ENCODE results near the gene TARBP2. TPM values are rescaled to one million over a fixed set of nuclear protein-coding genes. Genes with fewer than 3 reads are reported as not detected.

Gene TARBP2
- total and polyA plus RNA-seq, 4 donors: 22.5 to 46.2 (median 42.0) TPM

- Histone ChIP-seq H3K4me3 (ENCODE audit: low read depth, low read length) (no peak overlapping the region), H3K9me3 (ENCODE audit: control insufficient read depth, insufficient read depth, low read length) (no peaks in the 10 kb centered on the region), H3K27me3 (ENCODE audit: control insufficient read depth, insufficient read depth, low read length) (no peaks in the 10 kb centered on the region), H3K27ac (ENCODE audit: low read depth, low read length) (no peak overlapping the region), H3K36me3 (ENCODE audit: control insufficient read depth, insufficient read depth, low read length) (peaks cover 80% of the 10 kb centered on the region), H3K4me1 (ENCODE audit: control insufficient read depth, insufficient read depth, low read length) (no peaks in the 10 kb centered on the region)
- no peak for DNase-seq (ENCODE audit: low read depth in 4 of 6, low spot score in 6 of 6)
- WGBS (ENCODE audit: insufficient coverage): 89% methylated on average over 13 of the region's 18 CpGs
Observed at GRCh38 chr12:53482626-53483168, 18.4 kb upstream of the TARBP2 start.

- Histone ChIP-seq H3K9me3 (ENCODE audit: control insufficient read depth, insufficient read depth, low read length) (no peaks in the 10 kb centered on the region), H3K4me1 (ENCODE audit: control insufficient read depth, insufficient read depth, low read length) (no peaks in the 10 kb centered on the region), H3K27ac (ENCODE audit: low read depth, low read length) (no peak overlapping the region), H3K36me3 (ENCODE audit: control insufficient read depth, insufficient read depth, low read length) (peaks cover 82% of the 10 kb centered on the region), H3K4me3 (ENCODE audit: low read depth, low read length) (no peak overlapping the region), H3K27me3 (ENCODE audit: control insufficient read depth, insufficient read depth, low read length) (no peaks in the 10 kb centered on the region)
- DNase-seq (ENCODE audit: low read depth in 4 of 6, low spot score in 6 of 6): no peak
- WGBS (ENCODE audit: insufficient coverage): 88% methylated on average over 6 of the region's 9 CpGs
Observed at GRCh38 chr12:53483225-53483978, 17.7 kb upstream of the TARBP2 start.

GRCh38 chr12:53483979-53484377 is 17.1 kb upstream of the TARBP2 start:
- Histone ChIP-seq H3K4me3 (ENCODE audit: low read depth, low read length) (no peak overlapping the region), H3K27me3 (ENCODE audit: control insufficient read depth, insufficient read depth, low read length) (no peaks in the 10 kb centered on the region), H3K27ac (ENCODE audit: low read depth, low read length) (no peak overlapping the region), H3K36me3 (ENCODE audit: control insufficient read depth, insufficient read depth, low read length) (peaks cover 82% of the 10 kb centered on the region), H3K4me1 (ENCODE audit: control insufficient read depth, insufficient read depth, low read length) (no peaks in the 10 kb centered on the region), H3K9me3 (ENCODE audit: control insufficient read depth, insufficient read depth, low read length) (no peaks in the 10 kb centered on the region)
- WGBS (ENCODE audit: insufficient coverage): 92% methylated on average over 2 of the region's 4 CpGs
- no peak for DNase-seq (ENCODE audit: low read depth in 4 of 6, low spot score in 6 of 6)

GRCh38 chr12:53484686-53485575 is 16.2 kb upstream of the TARBP2 start:
- Histone ChIP-seq H3K27me3 (ENCODE audit: control insufficient read depth, insufficient read depth, low read length) (no peaks in the 10 kb centered on the region), H3K36me3 (ENCODE audit: control insufficient read depth, insufficient read depth, low read length) (peaks cover 80% of the 10 kb centered on the region), H3K4me1 (ENCODE audit: control insufficient read depth, insufficient read depth, low read length) (no peaks in the 10 kb centered on the region), H3K4me3 (ENCODE audit: low read depth, low read length) (no peak overlapping the region), H3K9me3 (ENCODE audit: control insufficient read depth, insufficient read depth, low read length) (no peaks in the 10 kb centered on the region), H3K27ac (ENCODE audit: low read depth, low read length) (no peak overlapping the region)
- WGBS (ENCODE audit: insufficient coverage): 96% methylated on average over 8 of the region's 10 CpGs
- DNase-seq (ENCODE audit: low read depth in 4 of 6, low spot score in 6 of 6): no peak

GRCh38 chr12:53485955-53486735 is 14.9 kb upstream of the TARBP2 start:
- H3K9me3 ChIP-seq (ENCODE audit: control insufficient read depth, insufficient read depth, low read length): no peaks in the 10 kb centered on the region
- no peak overlapping the region for H3K4me3 ChIP-seq (ENCODE audit: low read depth, low read length)
- no peaks in the 10 kb centered on the region for H3K27me3 ChIP-seq (ENCODE audit: control insufficient read depth, insufficient read depth, low read length)
- peaks cover 69% of the 10 kb centered on the region for H3K36me3 ChIP-seq (ENCODE audit: control insufficient read depth, insufficient read depth, low read length)
- H3K27ac ChIP-seq (ENCODE audit: low read depth, low read length): no peak overlapping the region
- WGBS (ENCODE audit: insufficient coverage): 96% methylated on average over 8 of the region's 10 CpGs
- DNase-seq (ENCODE audit: low read depth in 4 of 6, low spot score in 6 of 6): no peak
- no peaks in the 10 kb centered on the region for H3K4me1 ChIP-seq (ENCODE audit: control insufficient read depth, insufficient read depth, low read length)

- no peak overlapping the region for H3K27ac ChIP-seq (ENCODE audit: low read depth, low read length)
- WGBS (ENCODE audit: insufficient coverage): 90% methylated on average over 17 of the region's 17 CpGs
- H3K4me1 ChIP-seq (ENCODE audit: control insufficient read depth, insufficient read depth, low read length): peaks cover 6% of the 10 kb centered on the region
- peaks cover 61% of the 10 kb centered on the region for H3K36me3 ChIP-seq (ENCODE audit: control insufficient read depth, insufficient read depth, low read length)
- H3K9me3 ChIP-seq (ENCODE audit: control insufficient read depth, insufficient read depth, low read length): no peaks in the 10 kb centered on the region
- no peak for DNase-seq (ENCODE audit: low read depth in 4 of 6, low spot score in 6 of 6)
- H3K4me3 ChIP-seq (ENCODE audit: low read depth, low read length): no peak overlapping the region
- no peaks in the 10 kb centered on the region for H3K27me3 ChIP-seq (ENCODE audit: control insufficient read depth, insufficient read depth, low read length)
Observed at GRCh38 chr12:53486736-53487487, 14.2 kb upstream of the TARBP2 start.

GRCh38 chr12:53489242-53489864 is 11.7 kb upstream of the TARBP2 start:
- H3K4me3 ChIP-seq (ENCODE audit: low read depth, low read length): no peak overlapping the region
- H3K27me3 ChIP-seq (ENCODE audit: control insufficient read depth, insufficient read depth, low read length): no peaks in the 10 kb centered on the region
- WGBS (ENCODE audit: insufficient coverage): 69% methylated on average over 2 of the region's 5 CpGs
- no peak for DNase-seq (ENCODE audit: low read depth in 4 of 6, low spot score in 6 of 6)
- peaks cover 38% of the 10 kb centered on the region for H3K36me3 ChIP-seq (ENCODE audit: control insufficient read depth, insufficient read depth, low read length)
- H3K9me3 ChIP-seq (ENCODE audit: control insufficient read depth, insufficient read depth, low read length): no peaks in the 10 kb centered on the region
- H3K27ac ChIP-seq (ENCODE audit: low read depth, low read length): no peak overlapping the region
- H3K4me1 ChIP-seq (ENCODE audit: control insufficient read depth, insufficient read depth, low read length): peaks cover 24% of the 10 kb centered on the region

- DNase-seq (ENCODE audit: low read depth in 4 of 6, low spot score in 6 of 6): peak in 1 of 6 donors; percentile 47
- H3K36me3 ChIP-seq (ENCODE audit: control insufficient read depth, insufficient read depth, low read length): peaks cover 13% of the 10 kb centered on the region
Observed at GRCh38 chr12:53492188-53492587, 8.9 kb upstream of the TARBP2 start.

More at GRCh38 chr12:53492188-53492587, 8.9 kb upstream of the TARBP2 start:
- H3K4me3 ChIP-seq (ENCODE audit: low read depth, low read length): peak overlapping the region; percentile 83
- H3K9me3 ChIP-seq (ENCODE audit: control insufficient read depth, insufficient read depth, low read length): no peaks in the 10 kb centered on the region
- no peaks in the 10 kb centered on the region for H3K27me3 ChIP-seq (ENCODE audit: control insufficient read depth, insufficient read depth, low read length)
- peak overlapping the region; percentile 98 for H3K27ac ChIP-seq (ENCODE audit: low read depth, low read length)
- peaks cover 29% of the 10 kb centered on the region for H3K4me1 ChIP-seq (ENCODE audit: control insufficient read depth, insufficient read depth, low read length)
- 31% methylated on average over 10 of the region's 20 CpGs for WGBS (ENCODE audit: insufficient coverage)
